22Rv1 (cell line): ENCODE results near the gene TMEM240.

Experiments used
- ZFX ChIP-seq: fragments of 450-650 bp; IDR thresholded peaks from 2 replicates; pipeline ENCODE4 v1.6.1; 2017; ENCODE audit warnings: antibody characterized with exemption, borderline replicate concordance
- TF ChIP-seq, protein P1 (sequence below): fragments of 450-650 bp; IDR thresholded peaks from 2 replicates; pipeline ENCODE4 v1.5.1; 2017; ENCODE audit warnings: mild to moderate bottlenecking

DNA sequence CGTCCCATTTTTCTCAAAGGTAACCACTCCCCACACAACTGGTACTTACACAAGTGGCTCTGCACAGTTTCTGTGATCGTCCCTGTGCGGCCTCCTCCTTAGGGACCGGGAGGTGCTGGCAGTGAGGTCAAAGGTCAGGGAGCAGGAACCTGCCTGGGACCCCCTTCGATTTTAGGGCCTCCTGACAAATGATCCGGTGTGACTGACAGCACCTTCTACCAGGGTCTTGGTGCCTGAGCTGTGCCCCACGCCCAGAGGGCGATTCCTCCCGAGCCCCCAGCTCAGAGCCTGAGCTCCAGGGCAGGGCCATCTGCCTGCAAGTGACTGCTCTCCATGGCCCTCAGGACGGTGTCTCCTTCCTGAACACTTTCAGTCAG, 11.8 kb upstream of the TMEM240 start:
- TF ChIP-seq, protein P1, sequence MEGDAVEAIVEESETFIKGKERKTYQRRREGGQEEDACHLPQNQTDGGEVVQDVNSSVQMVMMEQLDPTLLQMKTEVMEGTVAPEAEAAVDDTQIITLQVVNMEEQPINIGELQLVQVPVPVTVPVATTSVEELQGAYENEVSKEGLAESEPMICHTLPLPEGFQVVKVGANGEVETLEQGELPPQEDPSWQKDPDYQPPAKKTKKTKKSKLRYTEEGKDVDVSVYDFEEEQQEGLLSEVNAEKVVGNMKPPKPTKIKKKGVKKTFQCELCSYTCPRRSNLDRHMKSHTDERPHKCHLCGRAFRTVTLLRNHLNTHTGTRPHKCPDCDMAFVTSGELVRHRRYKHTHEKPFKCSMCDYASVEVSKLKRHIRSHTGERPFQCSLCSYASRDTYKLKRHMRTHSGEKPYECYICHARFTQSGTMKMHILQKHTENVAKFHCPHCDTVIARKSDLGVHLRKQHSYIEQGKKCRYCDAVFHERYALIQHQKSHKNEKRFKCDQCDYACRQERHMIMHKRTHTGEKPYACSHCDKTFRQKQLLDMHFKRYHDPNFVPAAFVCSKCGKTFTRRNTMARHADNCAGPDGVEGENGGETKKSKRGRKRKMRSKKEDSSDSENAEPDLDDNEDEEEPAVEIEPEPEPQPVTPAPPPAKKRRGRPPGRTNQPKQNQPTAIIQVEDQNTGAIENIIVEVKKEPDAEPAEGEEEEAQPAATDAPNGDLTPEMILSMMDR = no peak
- TF ChIP-seq ZFX = no peak
